SK-N-DZ (cell line): ENCODE measurements around the gene VAMP8. TPM values are rescaled to one million over a fixed set of nuclear protein-coding genes. Genes with fewer than 3 reads are reported as not detected.
A peak's percentile ranks its signal among the peaks of the same experiment; 100 is the strongest.
"Not testable (repeated sequence)": the region's sequence is repeated elsewhere in the genome, so short reads cannot be mapped to it uniquely, and the experiment has no call there.

Source experiments
- DNase-seq: peaks from one replicate; pipeline ENCODE4 v3.0.0-alpha.2; 2015; ENCODE audit warnings: low spot score
- polyA plus RNA-seq, 2 experiments: library from polyadenylated mRNA; depleted of rRNA; stranded (reverse); fragments of >200 nt; gene quantifications; 2 replicates each; pipeline ENCODE4 v1.2.3, GENCODE V29; 2014

VAMP8 gene
- 2.1 and 4.8 TPM in 2 replicates for polyA plus RNA-seq (2014; cell fraction: cytosol; rRNA removed)
- 0.42 and 0.97 TPM in 2 replicates for polyA plus RNA-seq (2014; cell fraction: nucleus; rRNA removed)

DNA sequence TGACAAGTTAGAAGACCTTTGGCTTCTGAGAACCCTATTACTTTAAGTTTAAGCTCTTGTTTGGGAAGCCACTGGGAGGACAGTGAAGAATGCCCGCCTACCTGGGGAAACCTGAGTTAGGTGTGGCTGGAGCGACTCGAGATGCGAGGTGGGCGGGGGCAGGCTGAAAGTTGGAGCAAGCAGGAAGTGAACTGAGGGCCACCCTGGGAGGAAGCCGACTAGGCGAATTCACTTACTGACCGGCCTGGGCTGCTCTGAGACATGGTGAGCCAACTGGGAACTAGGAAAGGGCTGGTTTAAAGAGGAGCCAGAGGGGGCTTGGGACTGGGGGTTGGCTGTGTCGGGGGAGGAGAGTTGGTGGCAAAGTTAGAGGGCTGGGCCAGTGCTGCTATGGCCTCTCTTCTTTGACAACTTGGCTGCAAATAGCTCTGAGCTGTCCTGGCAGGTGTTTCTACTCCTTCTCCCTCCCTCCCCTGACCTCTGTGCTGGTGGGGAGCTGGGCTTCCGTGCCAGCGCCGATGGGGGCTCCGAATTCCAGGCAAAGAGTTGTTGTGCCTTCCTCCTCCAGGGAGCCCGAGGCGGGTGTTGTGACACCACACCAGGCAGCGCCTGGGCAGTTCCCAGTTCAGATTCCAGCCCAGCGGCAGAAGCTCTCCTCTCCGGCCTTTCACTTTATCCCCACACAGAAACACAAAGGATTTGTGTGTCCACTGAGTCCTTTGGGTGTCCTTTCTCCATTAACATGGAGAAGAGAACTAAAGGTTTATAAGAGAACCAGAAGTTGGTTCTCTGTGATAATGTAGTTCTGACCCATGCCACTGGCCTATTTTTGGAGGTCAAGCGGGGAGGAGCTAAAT, at the start of gene VAMP8:
TSS of gene VAMP8 (plus strand) at position 201 of the 857 bp plus-strand sequence. CDS start at position 262, 61 bp downstream.
- no peak for DNase-seq

DNA sequence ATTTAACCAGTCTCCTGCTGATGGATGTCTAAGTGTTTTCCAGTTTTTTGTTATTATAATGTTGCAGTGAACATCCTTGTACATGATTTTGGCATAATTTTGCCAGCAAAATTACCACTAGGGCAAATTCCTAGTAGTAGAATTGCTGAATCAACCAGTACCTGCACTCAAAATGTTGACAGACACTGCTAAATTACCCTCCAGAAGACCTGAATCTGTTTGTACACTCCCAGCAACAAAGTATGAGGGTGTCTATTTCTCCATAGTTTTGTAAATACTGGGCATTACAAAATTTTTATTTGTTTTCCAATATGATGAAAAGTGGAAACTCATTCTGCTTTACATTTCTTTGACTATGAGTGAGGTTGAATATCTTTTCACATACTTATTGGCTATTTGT, 49.6 kb upstream of the VAMP8 start:
- no peak for DNase-seq

DNA sequence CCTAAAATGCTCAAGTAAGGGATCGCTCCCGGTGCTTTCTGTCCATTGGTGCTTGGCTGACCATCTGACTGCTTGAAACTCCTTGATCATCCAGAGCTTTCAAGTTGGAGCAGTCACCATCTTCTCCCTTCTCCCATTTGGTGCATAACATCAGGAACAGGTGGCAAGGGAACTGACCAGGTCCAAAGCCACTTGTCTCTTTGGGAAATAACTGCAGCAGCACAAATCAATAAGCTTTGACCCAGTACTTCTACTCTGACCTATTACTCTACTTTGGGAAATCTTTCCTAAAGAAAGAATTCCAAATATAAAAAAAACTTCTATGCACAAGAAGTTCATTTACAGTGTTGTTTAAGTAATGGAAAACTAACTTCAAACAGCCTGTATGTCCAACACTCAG, 49.0 kb upstream of the VAMP8 start:
- no peak for DNase-seq

DNA sequence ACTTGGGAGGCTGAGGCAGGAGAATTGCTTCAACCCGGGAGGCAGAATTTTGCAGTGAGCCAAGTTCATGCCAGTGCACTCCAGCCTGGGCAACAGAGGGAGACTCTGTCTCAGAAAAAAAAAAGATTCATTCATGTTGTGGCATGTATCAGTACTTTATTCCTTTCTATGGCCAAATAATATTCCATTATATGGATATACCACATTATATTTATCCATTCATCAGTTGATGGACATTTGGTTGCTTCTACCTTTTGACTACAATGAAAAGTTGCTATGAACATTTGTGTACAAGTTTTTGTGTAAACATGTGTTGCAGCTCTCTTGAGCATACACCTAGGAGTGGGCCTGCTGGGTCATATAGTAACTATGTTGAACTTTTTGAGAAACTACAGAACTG, 47.6 kb upstream of the VAMP8 start:
- DNase-seq, result no peak

DNA sequence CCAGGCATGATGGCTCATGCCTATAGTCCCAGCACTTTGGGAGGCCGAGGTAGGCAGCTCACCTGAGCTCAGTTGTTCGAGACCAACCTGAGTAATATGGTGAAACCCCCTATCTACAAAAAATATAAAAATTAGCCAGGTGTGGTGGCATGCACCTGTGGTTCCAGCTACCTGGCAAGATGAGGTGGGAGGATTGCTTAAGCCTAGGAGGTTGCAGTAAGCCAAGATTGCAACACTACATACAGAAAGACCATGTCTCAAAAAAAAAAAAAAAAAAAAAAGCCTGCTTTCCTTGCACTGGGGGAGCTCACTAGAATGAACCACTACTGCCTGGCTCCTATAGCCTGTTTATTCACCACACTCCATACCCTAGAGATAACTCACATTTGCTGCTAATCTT, 45.8 kb upstream of the VAMP8 start:
- no peak for DNase-seq

DNA sequence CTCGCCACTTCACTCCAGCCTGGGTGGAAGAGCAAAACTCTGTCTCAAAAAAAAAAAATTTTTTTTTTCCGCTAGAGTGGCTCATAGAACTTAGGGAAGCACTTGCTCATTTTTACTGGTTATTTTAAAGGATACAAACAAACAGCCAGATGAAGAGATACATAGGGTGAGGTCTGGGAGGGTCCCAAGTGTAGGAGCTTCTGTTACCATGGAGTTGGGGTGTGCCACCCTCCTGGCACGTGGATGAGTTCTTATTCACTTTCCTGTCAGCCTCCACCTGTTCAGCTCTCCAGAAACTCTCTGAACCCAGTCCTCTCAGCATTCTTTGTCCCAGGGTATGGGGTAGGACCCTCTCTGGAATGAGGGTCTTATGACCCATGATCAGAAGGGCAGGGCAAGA, 43.3 kb upstream of the VAMP8 start:
- no peak for DNase-seq

DNA sequence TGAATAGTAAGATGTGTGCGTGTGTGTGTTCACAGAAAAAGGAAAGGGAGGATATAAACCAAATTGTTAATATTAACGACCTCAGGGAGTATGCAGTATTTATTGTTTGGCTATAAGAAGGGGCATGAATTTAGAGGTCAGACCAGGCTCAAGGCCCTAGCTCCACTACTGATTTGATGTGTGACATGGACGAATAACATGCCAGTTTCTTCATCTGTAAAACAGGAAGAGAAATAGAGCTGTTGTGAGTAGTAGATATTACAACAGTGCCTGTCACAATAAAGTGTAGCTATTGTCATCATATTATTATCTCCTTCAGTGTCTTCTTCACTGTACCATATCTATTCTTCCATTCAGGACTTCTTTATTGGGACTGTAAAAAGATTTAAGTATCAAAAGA, 42.5 kb upstream of the VAMP8 start:
- DNase-seq, result no peak

DNA sequence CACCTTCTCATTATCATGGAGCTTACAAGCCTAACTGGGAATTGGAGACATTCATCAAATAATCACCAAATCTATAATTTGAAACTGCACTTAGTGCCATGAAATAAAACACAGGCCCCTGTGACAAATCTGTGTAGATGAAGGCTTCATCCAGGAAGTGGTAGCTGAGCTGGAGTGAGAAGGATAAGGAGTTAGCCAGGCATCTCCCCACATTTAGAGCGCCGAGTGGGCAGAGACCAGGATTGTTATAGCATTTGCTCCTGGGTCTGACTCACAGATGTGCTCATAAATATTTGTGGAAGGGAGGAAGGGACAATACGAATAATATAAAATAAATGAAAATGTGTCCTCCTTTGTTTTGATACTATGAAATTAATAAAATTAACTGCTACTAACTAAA, 40.9 kb upstream of the VAMP8 start:
- DNase-seq, result no peak

DNA sequence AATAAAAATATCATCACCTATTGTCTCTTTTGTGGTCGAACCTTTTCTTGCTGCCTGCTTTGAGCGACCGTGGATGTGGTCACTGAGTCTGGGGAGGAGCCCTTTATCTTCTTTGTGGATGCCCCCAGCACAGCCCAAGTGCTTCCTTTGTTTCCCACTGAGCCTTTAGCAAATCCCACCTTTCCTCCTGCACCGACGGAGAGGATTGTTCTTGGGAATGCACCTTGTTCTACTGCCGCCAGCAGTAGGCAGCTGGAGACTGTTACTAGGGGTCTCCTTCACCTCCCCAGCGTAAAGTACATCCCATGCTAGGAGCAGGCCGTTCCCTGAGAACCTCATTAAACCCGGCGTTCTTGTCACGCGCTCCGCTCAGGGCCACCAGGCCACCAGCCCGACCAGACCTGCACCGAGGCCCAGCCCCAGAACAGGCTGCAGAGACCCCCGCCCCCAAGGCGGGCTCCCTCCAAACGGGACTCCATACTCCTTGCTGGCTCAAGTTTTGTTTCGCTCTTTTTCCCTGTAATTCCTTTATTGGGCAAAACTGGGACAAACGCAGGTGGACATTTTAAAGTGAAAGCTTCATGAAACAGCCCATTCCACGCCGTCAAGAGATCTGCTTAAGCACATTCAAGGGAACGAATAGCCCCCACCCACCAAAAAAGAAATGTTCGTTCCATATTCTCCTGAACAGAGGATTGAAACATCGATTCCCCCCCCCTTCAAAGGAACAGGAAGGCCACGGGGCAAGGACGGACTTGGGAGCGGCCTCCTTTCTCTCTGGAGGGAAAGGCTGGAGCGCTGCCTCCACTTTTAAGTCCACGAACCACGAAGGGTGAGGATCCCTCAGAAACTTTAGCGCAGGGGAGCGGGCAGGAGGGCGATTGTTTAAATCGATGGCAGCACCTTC, 39.5 kb upstream of the VAMP8 start:
- DNase-seq, result peak; percentile 93

DNA sequence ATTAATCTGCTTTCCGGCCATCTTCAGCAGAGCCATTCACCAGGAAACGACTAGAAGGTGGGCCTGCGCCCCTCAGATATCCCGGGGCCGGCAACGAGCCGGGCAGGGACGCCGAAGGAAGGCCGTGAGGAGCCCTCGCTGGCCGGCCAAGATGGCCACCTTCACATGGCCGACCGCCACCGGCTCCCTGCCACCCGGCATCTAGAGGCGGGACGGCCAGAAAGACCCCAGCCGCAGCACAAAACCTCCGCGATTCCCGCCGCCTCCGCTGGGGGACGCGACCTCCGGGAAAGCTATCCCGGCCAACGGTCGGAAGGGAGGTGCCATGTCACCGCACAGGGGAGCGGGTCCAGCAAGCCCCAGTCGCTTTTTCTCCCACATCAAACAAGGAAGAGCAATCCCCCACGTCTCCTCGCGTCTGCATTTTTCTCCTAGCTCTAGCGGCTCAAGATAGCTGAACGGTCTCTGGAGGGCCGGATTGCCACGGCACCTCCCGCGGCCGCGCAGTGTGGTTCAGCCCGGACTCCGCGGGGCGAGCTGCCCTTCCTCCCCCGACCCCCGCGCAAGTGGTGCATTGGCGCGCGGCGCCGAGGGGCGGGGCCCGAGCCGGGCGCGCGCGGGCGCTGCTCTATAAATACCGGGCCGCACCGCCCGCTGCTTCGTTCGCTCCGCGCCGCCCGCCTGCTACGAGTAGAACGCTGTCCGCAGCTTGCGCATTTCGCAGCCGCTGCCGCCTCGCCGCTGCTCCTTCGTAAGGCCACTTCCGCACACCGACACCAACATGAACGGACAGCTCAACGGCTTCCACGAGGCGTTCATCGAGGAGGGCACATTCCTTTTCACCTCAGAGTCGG, 38.7 kb upstream of the VAMP8 start, which contains the start of gene MAT2A:
TSS of gene MAT2A (plus strand) at position 662 of the 854 bp plus-strand sequence. CDS start at position 782, 120 bp downstream.
- DNase-seq, result peak; percentile 93

DNA sequence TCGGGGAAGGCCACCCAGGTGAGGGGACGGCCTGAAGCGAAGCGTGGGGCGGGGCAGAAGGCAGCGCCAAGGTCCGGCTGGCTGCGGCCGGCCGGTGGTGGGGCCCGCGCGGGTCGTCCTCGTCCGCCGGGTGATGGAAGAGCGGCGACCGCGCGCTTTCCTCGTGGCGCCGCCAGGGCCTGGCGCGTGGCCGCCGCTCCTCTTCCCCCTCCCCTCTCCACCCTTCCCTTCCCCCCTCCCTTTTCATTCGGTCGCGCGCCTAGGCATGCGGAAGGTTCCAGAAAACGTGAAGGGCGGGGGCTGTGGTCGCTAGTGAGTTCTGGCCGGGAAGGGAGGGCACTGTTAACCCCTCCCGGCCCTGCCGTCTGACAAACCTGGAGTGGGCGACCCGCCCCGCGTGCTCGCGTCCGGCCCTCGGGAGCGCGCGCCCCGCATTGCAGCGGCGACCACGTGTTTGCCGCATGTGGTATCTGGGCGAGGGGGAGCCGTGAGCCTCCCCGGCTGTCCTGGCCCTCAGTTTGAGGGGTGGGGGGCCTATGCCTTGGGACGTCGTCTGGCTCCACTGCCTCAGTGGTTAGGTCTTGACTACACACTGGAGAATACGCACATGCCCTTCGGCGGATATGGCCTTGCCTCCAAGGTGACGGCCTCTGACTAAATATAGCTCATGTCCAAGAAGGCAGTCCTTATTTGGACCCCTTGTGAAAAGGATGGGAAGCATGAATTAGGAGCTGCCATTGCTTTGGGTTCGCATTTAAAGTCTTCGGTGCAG, 37.8 kb upstream of the VAMP8 start:
- peak; percentile 65 for DNase-seq

DNA sequence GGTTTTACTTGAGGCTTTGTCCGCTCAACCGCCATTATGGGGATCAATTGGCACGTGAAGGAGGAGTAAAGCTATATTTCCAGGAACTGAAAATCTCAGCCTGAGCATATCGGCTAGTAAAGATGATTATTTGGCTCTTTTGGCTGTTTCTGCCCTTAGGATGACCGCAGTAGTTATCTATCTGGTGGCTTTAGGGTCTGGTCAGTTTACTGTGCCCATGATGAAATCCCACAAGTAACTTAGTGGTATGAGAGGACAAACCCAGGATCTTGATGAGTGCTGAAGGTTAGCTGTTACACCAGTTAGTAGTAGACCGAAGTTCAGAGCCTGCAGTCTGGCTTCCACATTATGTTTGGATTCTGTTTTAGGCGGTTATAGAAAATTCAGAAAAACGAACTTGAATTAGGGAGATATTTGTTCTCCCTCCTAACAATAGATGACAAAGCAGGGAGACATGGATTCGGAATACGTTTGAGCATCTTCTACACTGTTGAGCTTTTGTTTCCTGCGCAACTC, 37.2 kb upstream of the VAMP8 start:
- no peak for DNase-seq

DNA sequence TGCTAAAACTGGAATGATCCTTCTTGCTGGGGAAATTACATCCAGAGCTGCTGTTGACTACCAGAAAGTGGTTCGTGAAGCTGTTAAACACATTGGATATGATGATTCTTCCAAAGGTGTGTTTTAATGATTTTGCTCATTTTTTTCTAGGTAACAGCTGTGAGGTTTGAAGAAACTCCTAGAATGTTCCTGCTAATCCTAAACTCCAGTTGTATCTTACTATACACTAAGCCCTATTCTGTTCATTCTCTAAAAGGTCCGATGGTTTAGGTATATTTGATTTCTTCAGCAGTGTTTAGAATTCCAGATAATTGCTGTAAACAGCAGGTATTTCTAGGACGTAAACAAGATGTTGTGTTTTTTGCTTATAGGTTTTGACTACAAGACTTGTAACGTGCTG, 36.1 kb upstream of the VAMP8 start:
- no peak for DNase-seq

DNA sequence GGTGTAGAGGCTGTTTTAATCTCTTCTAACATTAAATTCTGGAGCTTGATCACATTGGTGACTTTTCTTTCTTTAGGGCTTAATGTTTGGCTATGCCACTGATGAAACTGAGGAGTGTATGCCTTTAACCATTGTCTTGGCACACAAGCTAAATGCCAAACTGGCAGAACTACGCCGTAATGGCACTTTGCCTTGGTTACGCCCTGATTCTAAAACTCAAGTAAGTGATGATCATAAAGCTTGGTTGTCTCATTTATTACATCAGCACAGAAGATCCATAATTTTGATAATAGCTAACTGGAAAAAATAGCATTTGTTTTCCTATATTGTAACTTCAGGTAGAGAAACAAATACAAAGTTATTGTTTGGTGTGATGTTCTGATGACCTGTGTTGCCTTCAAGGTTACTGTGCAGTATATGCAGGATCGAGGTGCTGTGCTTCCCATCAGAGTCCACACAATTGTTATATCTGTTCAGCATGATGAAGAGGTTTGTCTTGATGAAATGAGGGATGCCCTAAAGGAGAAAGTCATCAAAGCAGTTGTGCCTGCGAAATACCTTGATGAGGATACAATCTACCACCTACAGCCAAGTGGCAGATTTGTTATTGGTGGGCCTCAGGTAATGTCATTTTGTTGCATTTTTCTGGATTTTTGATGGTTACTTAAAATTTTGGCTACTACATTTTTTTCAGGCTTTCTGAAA, 35.5 kb upstream of the VAMP8 start:
- DNase-seq, result no peak

DNA sequence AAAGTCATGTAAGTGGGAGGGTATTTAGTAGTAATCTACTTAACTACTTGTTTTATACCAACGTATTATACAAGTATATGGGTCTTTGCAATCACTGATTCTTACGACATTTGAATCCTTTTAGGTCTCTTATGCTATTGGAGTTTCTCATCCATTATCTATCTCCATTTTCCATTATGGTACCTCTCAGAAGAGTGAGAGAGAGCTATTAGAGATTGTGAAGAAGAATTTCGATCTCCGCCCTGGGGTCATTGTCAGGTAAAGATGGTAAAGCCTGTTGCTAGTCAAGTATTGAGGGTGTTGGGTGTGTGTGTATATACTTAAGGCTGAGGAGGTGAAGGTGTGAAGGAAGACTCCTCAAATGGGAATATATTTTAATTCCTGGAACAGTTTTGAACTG, 34.6 kb upstream of the VAMP8 start:
- no peak for DNase-seq

DNA sequence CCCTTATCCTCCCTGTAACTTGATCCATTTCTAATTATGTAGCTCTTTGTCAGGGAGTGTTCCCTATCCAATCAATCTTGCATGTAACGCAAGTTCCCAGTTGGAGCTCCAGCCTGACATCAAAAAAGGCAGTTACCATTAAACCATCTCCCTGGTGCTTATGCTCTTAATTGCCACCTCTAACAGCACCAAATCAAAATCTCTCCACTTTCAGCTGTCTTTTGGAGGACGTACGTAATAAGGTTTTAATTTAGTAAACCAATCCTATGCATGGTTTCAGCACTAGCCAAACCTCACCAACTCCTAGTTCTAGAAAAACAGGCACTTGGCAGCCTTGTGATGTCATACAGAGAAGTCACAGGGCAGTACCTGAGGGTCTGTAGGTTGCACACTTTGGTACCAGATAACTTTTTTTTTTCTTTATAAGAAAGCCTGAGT, 33.1 kb upstream of the VAMP8 start:
- DNase-seq, result not testable (repeated sequence)

DNA sequence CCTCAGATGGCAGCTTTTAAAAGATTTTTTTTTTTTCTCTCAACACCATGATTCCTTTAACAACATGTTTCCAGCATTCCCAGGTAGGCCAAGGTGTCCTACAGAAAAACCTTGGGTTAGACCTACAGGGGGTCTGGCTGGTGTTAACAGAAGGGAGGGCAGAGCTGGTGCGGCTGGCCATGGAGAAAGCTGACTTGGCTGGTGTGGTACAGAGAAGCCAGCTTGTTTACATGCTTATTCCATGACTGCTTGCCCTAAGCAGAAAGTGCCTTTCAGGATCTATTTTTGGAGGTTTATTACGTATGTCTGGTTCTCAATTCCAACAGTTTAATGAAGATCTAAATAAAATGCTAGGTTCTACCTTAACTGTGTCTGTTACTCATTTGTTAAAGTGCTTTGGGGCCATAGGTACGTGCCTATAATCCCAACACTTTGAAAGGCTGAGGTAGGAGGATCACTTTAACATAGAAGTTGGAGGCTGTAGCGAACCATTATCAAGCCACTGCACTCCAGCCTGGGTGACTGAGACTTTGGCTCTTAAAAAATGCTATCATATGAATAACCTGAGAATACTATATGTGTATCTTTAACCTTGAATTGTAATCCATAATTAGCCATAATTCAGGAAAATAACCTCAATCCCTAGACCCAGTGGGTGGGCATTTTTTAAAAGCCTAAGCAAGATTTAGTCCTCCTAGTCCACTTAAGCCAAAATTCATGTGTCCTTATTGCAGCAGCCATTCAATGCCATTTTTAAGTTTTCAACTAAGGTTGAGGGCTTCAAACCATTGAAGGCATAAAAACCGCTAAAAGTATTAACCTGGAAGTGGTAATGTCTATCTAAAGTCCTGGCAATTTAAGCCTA, 32.2 kb upstream of the VAMP8 start:
- DNase-seq, result not testable (repeated sequence)

DNA sequence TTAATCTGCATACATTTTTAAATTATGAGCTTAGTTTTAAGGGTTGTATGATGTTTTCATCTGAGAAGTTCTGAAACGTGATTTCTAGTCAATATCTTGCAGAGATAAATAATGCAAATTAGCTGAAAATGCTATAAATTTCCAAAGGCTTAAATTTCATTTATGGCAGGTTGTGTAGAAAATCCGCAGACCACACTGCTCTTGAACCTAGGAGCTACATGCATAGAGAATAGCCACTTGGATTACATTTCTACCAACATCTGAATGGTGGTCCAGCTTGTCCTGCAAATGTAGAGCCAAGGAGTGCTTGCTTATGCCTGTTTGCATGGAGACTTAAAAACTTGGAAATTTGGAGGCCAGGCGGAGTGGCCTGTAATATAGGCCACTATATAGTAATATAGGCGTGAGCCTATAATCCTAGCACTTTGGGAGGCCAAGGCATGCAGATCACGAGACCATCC, 31.6 kb upstream of the VAMP8 start:
- DNase-seq, result peak; percentile 37
